ENCODE results near the gene SLC27A2.

GRCh38 chr15:50192926-50193620 lies 11.1 kb downstream of the SLC27A2 start:
- TF ChIP-seq EZH2 (IDR thresholded peaks at IDR 0.05; ENCODE audit: insufficient read depth, poor library complexity, severe bottlenecking) = no peak
- no peak for TF ChIP-seq EZH2phosphoT487 (IDR thresholded peaks at IDR 0.05; ENCODE audit: insufficient read depth, low read depth)
